Measurements from ENCODE around the gene LTB4R2.
"Not testable (repeated sequence)": the region's sequence is repeated elsewhere in the genome, so short reads cannot be mapped to it uniquely, and the experiment has no call there.

The LTB4R2 gene

DNA sequence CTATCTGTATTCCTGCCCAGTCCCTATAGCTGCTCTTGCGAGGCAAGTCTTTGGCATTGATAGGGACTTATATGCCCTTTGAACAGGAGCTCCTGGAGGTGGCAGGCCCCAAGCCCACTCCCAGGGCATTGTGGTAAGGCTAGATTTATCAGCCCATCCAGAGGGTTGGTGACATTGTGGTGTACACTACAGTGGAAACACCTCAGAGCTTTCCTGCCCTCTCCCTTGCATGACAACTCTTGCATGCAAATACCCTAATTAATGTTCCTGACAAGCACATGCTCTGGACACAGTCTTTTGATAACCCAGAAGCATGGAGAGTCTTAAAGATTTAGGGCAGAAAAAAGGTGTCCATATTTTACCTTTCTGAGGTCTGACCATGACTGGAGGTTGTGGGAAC, 30.7 kb downstream of the LTB4R2 start:
- DNase-seq = no peak

DNA sequence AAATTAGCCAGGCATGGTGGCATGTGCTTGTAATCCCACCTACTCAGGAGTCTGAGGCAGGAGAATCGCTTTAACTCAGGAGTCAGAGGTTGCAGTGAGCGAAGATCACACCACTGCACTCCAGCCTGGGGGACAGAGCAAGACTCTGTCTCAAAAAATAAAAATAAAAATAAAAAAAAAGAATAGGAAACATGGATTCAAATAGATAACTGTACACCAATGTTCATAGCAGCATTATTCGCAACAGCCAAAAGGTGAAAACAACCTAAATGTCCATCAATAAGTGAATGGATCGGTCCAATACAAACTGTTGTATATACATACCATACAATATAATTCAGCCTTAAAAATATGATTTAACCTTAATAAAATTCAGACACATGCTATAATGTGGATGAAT, 32.9 kb downstream of the LTB4R2 start:
- DNase-seq = no peak

DNA sequence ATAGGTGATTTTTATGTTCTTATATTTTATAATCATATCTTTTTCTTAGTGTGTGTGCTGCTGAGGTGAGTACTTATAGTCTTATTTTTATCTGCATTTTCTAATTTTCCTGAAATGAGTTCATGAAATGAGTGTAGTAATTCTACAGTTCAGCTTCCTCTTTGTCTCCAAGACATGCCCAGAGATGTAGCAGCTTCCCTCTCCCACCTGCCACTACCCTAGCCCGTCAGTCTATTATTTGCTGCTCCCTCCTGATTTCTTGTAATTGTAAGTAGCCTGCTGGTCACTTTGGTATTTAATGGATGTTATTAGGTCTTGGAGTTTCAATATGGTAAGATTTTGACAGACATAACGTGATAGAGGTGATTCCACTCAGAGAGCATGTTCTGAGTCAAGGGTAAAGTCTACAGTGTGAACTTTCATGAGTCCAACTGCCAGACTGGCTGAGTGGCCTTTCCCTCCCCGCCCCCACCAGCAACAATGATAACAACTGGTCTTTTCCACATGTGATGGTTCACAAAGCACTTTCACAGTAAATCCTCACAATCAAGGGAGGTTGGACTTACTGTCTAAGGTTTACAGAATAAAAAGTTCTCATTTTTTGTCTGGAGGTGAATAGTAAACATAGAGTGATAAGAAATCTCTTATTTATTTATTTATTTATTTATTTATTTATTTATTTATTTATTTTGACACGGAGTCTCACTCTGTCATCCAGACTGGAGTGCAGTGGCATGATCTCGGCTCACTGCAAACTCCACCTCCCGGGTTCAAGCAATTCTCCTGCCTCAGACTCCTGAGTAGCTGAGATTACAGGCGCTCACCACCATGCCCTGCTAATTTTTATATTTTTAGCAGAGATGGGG, 34.1 kb downstream of the LTB4R2 start:
- DNase-seq = no peak

DNA sequence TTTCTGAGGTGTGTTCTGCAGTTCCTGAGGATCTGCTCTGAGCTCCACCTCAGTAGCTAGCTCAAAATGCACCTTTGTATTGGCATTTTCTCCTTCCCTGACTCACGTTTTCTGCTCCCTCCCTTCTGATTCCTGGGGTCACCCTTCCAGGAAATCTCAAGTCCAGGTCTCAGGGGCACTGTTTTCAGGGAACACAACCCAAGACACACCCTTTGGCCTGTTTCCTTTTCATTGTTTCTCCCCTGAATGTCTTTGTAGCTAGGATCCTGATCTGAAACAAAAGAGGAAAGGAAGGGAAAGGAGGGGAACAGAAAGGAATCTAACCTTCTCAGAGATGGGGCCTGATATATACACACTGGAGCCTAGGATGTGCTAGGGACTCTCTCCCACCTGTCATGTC, 37.2 kb downstream of the LTB4R2 start:
- DNase-seq = no peak

DNA sequence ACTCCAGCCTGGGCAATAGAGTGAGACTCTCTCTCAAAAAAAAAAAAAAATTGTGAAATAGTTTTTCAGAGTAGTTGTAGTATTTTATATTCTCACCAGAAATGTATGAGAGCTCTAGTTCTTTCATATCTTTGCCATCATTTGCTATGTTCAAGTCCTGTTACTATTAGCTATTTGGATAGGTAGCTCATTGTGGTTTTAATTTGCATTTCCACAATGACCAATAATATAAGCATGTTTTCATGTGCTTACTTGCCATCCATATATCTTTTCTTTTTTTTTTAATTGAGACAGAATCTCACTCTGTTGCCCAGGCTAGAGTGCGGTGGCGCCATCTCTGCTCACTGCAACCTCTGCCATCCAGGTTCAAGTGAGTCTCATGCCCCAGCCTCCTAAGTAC, 38.2 kb downstream of the LTB4R2 start:
- DNase-seq = no peak

DNA sequence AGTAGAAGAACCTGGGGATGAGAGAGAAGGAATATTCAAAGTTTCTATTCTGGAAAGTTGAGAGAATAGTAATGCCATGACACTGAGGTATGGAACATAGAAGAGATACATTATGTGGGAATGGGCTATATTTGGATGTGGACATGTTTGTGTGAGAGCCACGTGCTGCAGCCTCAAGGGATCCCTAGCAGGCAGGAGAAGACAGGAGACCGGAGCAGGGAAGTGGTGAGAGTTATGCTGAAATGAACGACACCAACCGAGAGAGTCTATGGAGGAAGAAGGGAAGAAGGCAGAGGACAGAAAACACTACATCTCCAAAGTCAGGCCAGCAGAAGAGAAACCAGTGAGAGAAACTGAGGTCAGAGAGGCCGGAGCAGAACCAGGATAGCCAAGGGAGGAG, 39.8 kb downstream of the LTB4R2 start:
- DNase-seq = no peak

DNA sequence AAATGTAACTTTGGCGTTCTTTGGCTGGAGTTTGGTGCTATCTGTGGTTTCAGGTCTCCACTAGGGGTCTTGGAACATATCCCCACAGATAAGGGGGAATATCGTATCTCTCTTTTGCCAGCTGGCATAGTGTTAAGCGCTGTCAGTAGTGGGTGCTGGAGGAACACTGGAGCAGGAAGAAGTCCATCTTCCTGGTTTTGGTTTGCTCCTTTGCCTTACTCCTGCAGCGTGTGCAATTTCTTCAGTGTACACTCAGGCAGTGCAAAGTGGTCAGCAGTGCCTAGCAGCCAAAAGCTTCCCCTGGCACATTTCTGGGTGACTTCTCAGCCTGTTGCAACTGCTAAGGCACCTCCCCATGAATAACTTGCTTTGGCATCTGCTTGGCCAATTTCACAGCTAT, 41.6 kb downstream of the LTB4R2 start:
- no peak for DNase-seq

DNA sequence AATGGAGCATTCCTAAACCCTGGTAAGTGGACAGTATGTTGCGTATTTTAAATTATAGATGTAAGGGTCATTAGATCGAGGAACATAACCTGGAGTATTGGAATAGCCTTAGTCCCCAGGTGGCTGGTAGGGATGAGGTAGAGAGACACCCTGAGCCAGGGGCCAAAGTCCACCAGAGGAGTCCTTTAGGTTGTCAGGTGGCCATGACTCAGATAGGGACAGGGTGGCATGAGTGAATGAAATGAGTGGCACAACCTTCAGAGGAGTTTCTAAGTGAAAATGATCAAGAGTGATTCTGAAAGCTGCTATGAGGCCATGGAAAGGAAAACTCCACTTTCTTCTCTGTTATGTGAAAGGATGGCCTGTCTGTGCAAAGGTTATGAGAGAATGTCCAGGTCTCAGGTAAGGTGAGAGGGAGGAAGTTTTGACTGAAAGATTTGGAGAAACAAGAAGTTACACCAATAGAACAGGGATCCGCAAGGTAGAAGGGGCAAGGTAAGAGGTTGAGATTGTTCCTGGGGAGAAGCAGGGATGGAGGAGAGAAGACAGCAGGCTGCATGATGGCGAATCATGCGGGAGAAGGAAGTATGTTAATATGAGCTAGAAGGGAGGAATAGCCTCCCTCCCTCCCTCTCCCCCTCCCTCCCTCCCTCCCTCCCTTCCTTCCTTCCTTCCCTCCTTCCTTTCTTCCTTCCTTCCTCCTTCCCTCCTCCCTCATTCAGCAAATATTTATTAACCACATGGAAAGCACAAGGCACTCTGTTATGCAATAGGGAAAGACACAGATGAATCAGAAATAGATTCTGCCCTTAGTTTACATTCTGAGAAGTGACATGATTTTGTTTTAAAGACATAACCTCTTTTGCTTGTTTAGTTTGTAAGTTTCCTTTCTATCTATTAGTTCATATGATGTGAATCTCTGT, 43.9 kb downstream of the LTB4R2 start:
- DNase-seq = no peak

DNA sequence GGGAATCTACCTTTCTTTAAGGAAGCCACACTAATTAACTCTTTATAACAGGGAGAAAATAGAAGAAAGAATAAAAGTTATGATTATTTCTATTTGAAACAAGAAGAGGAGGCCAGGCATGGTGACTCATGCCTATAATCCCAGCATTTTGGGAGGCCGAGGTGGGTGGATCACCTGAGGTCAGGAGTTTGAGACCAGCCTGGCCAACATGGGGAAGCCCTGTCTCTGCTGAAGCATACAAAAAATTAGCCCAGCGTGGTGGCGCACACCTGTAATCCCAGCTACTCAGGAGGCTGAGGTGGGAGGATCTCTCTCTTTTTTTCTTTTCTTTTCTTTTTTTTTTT, 44.5 kb downstream of the LTB4R2 start:
- not testable (repeated sequence) for DNase-seq

DNA sequence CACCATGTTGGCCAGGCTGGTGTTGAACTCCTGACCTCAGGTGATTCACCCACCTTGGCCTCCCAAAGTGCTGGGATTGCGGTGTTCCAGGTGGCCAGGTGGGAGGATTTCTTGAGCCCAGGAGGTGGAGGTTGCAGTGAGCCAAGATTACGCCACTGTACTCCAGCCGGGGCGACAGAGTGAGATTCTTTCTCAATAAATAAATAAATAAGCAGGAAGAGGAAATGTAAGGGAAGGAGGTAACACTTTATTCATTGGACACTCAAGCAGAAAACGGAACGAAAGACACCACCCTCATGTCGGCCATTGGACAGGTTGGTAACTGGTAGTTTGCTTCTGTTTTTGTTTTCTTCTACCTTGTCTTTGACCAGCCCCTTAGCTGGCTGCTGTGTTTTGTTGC, 45.1 kb downstream of the LTB4R2 start:
- no peak for DNase-seq

DNA sequence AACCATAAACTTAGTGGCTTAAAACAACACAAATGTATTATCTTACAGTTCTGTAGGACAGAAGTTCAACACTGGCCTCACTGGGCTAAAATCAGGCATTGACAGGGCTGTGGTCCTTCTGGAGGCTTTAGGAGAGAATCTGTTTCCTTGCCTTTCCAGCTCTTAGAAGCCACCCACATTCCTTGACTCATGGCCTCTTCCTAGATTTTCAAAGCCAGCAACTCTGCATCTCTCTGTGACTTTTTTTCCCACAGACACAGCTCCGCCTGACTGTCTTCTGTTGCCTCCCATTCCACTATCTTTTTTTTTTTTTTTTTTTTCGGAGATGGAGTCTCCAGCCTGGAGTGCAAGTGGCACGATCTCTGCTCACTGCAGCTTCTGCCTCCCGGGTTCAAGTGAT, 46.3 kb downstream of the LTB4R2 start:
- no peak for DNase-seq

DNA sequence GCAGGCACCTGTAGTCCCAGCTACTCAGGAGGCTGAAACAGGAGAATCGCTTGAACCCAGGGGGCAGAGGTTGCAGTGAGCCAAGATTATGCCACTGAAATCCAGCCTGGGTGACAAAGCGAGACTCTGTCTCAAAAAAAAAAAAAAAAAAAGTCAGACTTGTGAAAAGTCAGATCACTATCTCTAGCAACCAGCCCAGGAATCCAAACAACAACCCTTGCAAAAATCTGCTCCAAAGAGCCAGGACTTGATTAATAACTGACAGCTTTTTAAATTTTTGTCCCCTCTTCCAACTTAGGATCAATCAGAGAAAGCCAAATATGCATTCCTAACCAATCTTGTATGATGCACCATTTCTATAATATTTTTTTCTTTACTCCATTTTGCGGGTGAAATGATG, 50.3 kb downstream of the LTB4R2 start:
- DNase-seq = no peak

DNA sequence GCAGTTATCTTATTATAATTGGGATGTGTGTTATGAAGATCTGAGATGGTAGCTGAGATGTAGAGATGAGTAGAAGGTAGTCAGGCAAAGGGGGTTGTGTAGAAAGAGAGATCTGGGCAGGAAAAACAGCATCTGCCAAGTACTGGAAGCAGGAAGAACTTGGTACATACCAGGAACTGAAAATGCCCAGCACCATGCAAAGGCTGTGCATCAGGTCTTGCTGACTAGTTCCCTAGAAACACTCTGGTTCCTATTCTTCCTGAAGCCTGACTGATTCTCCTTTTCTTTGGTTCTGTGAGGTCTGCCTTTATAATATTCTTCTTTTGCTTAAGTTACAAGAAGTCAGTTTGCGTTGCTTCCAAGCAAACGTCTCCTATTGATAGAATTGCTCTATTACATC, 51.4 kb downstream of the LTB4R2 start:
- DNase-seq = no peak

Measured in midbrain (tissue), 1 donor.